ENCODE measurements around the gene CTNND2.

Gene CTNND2

DNA sequence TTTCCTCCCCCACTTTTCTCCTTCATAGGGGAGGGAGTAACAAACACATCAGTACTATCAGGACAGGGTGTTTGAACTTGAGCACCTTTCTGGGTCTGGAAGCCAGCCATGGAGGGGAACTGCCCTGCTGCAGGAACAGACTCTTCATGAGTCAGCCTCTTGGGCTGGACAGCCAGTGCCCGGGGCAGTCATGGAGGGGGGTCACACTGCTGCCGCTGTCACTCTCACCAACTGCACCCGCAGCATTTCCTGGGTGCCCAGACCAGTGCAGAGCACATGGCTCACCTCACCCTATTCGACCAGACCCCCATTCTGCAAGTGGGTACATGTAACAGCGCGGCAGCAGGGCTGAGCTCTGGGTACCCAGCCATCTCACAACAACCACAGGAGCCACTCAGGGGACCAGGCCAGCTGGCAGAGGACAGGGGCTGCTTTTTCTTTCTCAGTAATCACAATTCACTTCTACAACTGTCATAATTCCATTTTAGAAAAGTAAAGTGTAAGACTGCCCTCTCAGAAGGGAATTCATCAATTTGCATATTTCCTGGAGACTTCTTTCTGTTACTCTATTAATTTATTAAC is 118.4 kb downstream of the CTNND2 start:
- no peak for DNase-seq (ENCODE audit: low read depth in 3 of 3, low spot score in 1 of 3)

DNA sequence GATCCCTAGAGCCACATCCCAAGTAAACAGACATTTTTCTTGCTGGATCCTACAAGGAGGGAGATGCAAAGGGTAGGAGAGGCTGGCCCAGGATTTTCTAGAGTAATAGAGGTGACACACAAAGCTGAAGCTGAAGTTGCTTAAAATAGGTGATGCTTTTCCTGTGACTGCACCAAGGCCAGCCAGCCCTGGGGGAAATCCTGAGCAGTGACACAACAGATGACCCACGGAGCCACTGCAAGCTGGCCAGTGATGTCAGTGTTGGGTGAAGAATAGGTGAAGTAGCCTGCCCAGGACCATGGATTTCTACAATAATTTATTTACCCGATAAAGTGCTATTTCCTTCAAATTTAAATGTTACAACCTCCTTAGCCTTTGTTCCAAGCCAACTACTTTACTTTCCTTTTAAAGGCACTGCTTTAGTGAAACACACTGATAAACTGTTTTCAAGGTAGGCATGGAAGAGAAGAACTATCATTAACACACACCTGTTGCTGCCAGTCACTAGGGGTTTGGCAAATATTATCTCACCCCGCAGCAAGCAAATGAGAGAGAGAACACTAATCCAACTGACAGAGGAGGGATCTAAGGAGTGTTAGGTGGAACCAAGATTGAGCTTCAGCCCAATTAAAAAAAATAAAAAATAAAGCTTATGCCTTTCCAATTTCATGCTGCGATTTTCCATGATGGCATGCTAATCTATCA is 123.5 kb downstream of the CTNND2 start:
- no peak for DNase-seq (ENCODE audit: low read depth in 3 of 3, low spot score in 1 of 3)

DNA sequence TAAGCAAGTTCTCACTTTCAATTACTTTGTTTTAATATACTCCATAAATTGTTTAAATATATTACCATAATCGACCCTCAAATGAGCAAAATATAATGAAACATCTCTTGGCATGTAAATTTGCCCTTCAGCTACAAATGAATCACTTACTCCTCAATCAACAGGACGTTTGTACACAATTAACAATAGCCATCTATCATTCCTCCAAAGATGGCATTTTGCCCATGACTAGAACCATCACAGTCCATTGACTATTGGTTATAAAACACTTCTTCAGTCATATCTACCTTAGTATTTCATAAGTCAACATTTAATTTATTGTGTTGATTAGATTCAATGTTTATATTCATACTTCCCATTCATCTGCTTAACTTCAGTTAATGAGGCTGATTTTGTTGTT is 127.2 kb downstream of the CTNND2 start:
- no peak for DNase-seq (ENCODE audit: low read depth in 3 of 3, low spot score in 1 of 3)

DNA sequence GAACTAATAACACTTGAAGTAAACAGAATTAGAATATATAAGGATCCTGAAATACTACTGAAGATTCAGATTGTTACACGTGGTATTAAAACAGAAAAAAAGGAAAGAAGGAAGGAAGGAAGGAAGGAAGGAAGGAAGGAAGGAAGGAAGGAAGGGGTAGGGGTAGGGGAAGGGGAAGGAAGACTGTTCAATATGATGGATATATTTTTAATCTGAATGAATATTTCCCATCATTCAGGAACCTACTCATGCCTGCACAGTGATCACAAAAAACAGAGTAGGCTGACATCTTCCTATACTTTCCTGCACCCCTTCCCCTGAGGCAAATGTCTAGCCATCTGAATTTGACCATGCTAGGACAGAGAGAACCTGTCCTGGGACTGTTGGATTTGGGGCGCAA is 133.9 kb downstream of the CTNND2 start:
- no peak for DNase-seq (ENCODE audit: low read depth in 3 of 3, low spot score in 1 of 3)

DNA sequence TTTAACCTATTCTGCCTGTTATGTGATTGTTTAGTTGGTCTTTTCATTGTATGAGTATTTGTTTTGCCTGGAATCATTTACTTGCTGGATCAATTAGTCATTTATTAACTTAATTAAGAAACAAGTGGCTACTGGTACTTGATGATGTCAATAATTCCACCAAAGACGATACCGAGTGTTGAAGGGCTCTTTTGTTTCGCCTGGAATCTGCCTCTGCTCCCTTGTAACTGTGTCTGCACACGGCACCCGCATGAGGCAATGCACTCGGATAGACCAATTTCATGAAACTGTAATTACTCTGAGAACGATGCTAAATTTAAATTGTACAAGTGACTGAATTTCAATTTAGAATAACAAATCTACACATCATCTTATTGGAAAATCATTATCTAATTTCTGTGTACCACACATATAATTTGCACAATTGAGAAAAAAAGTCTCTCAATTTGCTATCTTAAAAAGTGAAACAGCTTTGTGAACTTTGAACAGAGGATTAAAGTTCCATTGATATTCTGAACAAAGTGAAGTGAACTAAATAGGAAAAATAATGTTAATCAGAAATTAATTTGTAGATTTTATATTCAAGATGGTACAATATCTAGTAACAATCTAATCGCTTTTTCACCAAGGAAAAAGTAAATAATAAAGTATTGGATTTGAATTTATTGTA is 143.2 kb downstream of the CTNND2 start:
- DNase-seq (ENCODE audit: low read depth in 3 of 3, low spot score in 1 of 3): no peak

DNA sequence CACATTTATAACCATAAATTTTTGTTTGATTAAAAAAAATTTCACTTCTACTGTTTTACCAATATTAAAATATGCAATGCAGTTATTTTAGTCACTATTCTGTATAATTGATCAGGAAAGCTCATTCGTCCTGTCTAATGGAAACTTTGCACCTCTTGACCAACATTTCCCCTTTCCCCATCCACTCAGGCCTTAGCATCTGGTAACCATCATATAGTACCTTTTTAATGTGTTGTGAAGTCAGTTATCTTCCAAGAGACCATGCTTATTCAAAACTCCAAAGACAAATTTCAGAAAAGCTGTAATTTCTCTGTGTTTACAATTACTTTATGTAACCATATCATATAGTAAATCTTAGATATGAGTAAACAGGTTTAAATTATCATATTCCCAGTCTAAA is 145.9 kb downstream of the CTNND2 start:
- no peak for DNase-seq (ENCODE audit: low read depth in 3 of 3, low spot score in 1 of 3)

DNA sequence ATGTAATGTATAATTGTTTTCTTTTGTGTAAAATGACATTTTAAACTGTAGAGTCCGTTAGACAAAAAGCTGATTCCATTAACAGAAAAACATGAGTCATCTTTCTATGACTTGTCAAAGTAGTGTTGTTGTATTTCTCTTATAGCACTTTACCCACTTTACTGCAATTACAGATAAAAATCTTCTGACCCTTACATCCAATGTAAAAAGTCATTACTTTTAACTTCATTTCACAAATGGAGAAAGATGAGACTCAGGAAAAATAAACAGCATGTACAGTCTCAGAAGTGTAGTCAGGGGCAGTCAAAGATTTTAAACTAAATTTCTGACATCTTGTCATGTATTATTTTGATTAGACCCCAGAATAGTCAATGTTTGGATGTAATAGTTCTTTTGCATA is 146.6 kb downstream of the CTNND2 start:
- DNase-seq (ENCODE audit: low read depth in 3 of 3, low spot score in 1 of 3): no peak

DNA sequence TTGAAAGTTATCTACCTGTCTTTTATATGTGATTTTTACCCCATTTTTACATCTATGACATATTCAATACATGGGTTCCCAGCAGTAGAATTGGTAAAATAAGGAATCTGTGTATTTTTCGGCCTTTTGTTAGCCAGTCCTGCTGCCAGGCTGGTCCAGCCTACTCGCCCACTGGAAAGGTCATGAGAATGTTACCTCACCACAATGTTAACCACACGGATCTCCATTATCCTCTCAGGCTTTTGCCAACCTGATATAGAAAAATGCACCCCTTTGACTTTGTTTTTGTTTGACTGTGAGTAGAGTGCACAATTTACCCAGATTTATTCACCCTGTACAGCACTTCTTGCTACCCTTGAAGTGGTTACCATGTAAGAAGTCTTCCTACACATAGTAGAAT is 167.2 kb downstream of the CTNND2 start:
- DNase-seq (ENCODE audit: low read depth in 3 of 3, low spot score in 1 of 3): no peak

DNA sequence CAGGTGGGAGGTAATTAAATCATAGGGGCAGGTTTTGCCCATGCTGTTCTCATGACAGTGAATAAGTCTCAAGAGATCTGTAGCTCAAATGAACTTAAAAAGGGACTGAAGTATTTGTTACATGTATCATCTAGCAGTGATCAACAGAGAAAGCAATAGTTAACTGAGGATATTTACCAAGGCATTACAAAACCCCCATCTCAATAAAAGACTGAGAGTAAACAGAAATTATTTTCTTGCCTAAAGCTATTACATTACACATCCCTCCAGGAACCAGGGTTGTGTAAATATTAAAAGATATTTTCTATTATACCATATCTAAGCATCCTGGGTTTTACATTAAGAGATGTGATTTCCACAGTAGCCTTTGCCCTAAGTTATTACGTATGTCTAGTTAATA is 169.9 kb downstream of the CTNND2 start:
- no peak for DNase-seq (ENCODE audit: low read depth in 3 of 3, low spot score in 1 of 3)

DNA sequence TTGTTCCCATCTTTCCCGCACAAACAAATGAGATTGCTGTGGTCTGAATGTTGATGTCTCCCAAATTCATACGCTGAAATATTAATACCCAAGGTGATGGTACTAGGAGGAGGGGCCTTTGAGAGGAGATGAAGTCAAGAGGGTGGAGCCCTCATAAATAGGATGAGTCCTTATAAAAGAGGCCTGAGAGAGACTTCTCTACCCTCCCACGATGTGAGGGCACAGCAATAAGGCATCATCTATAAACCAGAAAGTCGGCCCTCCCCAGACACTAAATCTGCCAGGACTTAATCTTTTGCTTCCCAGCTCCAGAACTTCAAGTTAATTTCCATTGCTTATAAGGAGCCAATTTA is 170.4 kb downstream of the CTNND2 start:
- DNase-seq (ENCODE audit: low read depth in 3 of 3, low spot score in 1 of 3): no peak

DNA sequence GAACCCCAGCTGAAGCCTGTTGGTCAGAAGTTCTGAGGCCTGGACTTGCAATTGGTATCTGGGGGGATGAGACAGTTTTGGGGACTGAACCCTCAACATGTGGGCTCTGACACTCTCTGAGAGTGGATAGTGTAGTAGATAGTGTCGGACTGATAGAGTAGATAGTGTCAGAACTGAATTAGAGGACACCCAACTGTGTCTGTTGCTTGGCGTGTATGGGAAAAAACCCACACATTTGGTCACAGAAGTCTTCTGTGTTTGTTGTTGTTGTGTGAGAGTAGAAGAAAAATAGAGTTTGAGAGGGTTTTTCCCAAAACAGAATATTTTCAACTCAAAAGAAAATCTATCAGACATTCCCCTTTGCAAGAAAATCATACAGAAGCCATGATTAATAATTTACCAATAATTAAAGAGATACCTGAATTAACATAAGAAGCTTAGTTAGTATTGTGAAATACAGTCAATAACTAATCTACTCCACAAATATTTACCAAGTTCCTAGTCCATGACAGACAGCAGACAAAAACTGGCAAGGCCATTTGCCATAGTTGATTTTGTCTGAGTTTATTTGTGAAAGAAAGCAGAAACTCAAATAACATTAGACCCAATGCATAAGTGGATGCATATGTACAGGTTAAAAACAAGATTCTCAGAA is 170.9 kb downstream of the CTNND2 start:
- no peak for DNase-seq (ENCODE audit: low read depth in 3 of 3, low spot score in 1 of 3)

DNA sequence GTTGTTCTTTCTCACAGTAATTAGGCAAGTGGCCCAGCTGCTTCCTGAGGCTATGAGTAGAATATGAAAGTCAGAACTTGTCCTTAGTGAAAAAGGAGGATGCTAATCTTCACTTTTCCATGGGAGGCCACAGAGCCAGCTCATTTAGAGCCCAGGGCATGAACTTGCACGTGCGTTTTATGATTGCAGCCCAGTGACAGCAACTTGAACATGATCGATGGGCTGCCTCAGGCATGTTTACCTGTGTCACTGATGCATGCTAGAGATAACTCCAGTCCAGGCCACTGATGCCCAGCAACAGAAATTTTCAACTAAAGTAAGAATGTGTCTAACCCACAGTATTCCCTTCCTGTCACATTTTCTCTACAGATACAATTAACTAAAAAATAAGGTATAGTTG is 179.3 kb downstream of the CTNND2 start:
- DNase-seq (ENCODE audit: low read depth in 3 of 3, low spot score in 1 of 3): no peak

DNA sequence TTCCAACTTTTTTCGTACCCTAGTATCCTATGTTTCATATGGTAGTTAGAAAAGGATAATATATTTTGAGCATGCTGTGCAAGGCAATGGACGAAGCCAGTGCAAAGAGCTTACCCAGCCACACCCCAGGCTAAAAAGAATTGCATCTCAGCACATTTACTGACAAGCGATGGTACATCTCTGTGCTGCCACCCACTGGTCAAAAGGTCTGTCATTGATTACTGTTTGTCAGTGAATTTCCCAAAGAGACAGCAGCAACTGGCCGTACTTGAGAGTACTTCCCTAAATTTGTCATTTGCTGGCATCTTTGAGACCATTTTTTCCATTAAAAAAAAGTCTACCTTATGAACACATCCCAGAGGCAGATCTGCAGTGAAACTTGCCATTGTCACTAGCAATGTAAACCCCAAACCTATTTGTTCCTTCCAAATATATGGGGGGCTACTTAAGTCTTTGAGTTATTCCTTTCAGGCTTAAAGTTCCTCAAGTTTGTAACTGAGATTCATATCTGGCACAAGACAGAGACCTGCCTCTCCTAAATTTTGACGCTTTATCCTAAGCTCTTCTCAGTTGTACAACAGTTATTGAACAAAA is 184.3 kb downstream of the CTNND2 start:
- no peak for DNase-seq (ENCODE audit: low read depth in 3 of 3, low spot score in 1 of 3)

DNA sequence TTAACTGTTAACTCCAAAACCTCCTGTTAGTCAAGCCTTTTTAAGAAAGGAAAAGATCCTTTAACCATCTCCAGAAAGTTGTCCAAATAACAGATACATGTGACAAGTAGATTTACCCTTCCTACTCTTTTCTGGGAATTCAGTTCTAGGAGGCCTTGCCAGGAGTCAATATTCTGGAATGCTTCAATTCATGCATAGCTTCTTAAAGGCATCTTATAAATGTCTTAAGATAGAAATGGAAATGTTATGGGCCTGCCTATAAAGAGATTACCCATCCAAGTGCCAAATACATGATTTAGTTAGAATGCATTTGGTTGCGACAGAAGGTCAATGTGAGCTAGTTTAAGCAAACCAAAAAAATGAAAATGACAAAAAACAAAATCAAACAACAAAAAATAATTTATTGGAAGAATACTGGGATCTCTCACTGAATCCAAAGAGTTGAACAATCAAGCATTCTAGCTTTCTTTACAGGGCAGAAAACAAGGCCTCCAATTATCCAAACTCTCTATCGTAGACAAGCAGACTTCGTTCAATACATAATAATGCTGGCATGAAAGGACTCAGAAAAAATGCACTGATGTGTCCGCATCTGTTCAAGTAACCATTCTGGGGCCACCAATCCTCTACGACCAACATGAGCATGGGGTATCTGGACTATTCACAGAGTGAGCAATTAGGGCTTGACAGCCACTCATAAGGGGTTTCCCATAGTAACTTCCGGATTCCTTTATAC is 188.6 kb downstream of the CTNND2 start:
- DNase-seq (ENCODE audit: low read depth in 3 of 3, low spot score in 1 of 3): no peak

DNA sequence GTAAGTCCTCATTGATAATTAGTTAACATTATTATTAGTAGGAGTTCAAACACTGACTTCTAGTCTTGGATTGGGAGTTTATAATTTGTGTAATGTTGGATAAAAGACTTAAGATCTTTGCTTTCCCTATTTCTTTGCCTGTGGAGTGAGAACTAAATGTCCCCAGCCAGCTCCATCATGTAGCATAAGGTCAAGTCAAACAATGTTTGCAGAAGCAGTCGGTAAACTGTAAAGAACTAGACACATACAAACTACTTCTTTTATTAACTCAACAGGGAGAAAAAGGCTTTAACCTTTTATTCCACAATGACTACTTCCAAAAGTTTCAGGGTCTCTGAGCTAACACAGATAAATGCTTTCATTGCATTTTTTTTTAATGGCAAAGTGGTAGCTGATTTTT is 192.3 kb downstream of the CTNND2 start:
- no peak for DNase-seq (ENCODE audit: low read depth in 3 of 3, low spot score in 1 of 3)

DNA sequence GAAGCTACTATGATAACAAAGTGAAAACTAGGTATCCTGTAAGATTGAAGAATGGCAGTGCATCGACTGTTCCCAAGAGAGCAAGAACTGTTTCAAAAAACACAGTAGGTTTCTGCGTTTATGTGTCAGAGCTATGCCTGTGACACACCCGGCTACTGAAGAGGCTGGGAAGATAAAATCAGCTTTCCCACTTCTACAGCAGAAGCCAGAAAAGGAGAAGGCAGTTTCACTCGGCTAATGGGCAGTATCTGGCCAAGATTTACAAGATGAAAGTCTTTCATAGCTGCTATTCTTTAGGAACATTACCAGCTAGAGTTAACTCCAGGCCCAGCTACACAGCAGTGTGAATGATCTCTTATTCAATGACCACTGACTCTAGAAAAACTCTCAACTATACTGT is 195.2 kb downstream of the CTNND2 start:
- DNase-seq (ENCODE audit: low read depth in 3 of 3, low spot score in 1 of 3): no peak

DNA sequence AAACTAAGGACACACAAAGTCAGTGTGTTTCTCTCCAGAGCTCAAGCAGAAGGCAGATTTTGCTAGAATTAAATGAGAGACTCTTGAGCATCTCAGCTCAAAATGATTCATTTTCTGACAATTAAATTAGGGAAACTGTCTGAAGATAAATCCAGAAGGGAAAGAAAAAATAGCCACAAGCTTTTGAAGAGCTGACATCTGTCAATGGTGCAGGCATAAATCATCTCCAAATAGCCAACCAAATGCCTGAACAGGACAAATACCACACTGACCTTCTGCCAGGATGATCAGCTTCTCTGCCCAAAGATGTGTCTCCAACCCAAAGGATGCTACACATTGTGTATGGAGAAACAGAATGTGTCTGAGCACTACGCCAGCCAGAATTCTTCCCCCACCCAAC is 199.3 kb downstream of the CTNND2 start:
- no peak for DNase-seq (ENCODE audit: low read depth in 3 of 3, low spot score in 1 of 3)

DNA sequence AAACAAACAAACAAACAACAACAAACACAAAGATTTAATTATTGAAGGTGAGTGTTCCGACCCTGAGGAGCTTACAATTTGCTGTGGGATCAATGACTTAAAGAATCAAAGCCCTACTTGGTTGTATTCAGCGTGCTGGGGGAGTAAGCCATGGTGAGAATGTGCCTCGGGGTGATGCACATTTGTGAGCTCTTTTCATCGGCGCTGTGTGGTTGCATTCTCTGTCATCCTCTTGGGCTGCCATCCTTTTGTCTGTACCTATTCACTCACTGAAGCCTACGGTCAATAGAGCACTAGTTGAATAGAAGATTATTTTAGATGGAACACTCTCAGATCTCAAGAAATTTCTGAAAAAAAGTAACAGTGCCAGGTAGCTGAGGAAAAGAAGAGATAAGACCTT is 203.9 kb downstream of the CTNND2 start:
- DNase-seq (ENCODE audit: low read depth in 3 of 3, low spot score in 1 of 3): no peak

DNA sequence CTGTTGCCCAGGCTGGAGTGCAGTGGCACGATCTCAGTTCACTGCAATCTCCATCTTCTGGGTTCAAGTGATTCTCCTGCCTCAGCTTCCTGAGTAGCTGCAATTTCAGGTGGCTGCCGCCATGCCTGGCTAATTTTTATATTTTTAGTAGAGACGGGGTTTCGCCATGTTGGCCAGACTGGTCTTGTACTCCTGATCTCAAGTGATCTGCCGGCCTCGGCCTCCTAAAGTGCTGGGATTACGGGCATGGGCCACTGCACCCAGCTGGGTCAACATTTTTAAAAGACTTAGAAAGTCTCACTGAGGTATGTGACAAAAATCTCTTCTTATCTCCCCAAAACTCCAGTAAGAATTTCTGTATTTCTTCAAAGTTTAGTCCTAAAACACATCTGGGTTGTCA is 211.6 kb downstream of the CTNND2 start:
- DNase-seq (ENCODE audit: low read depth in 3 of 3, low spot score in 1 of 3): no peak

DNA sequence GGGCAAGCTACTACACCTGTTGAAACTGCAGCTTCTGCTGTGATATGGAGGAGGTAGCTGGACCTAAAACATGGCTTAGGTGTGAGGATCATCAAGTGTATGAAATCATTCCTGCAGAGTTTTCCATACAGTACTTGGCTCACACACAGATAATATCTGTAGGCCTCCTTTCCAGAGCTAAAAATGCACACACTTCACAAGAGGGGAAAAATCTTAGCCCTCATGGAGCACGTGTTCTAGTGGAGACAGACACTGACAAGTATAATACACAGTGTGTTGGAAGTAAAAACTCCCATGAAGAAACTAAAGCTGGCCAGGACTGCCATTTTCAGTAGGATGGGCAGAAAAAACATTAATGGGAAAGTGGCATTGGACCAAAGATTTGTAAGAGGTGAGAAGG is 216.7 kb downstream of the CTNND2 start:
- no peak for DNase-seq (ENCODE audit: low read depth in 3 of 3, low spot score in 1 of 3)

DNA sequence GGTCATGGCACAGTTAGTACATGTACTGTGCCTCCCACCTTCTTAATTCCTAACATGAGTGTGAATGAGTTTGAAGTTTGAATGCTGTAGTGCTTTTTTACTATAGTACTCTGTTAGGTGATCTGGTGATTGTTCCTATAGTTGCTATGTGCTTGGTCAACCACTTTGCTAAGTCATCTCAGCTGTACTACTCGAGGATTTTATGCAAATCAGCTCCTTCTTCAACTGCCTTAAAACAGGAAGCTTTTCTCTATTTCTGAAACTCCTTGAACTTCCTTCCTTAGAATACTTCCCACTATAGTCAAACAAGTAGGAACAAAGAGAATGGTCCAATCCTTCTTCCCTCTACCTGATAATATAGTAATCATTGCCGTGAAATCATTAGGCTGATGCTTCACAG is 219.6 kb downstream of the CTNND2 start:
- DNase-seq (ENCODE audit: low read depth in 3 of 3, low spot score in 1 of 3): no peak
